Body of pancreas (tissue), 4 donors: ENCODE data around the gene DOCK4. TPM values are rescaled to one million over a fixed set of nuclear protein-coding genes. Genes with fewer than 3 reads are reported as not detected.
A peak's percentile ranks its signal among the peaks of the same experiment; 100 is the strongest.

Experiments used
- ATAC-seq: fragments of 150-250 bp; one replicate; pipeline ENCODE4 v1.9.1; 2016
- DNase-seq, 4 donors: peaks; one replicate each; pipeline ENCODE4 v3.0.0-alpha.2; 2019
- H3K27ac ChIP-seq, 4 donors: fragments of 200-600 bp; sonication (generic); 1 replicate in 3 of 4; 2 replicates in 1 of 4; pipeline versions ENCODE4 v1.5.1 to v1.6.1; 2016 to 2019; ENCODE audit warnings: mild to moderate bottlenecking in 1 of 4, mixed read lengths in 1 of 4, moderate library complexity in 1 of 4
- H3K27me3 ChIP-seq, 2 donors: fragments of 200-600 bp; sonication (generic); one replicate each; pipeline ENCODE4 v1.6.0; 2016; ENCODE audit warnings: mild to moderate bottlenecking in 1 of 2
- H3K36me3 ChIP-seq, 2 donors: fragments of 200-600 bp; sonication (generic); replicated peaks in 1 of 2; 2 replicates each; pipeline ENCODE4 v1.5.1; 2016; ENCODE audit warnings: low read depth in 2 of 2; ENCODE audit not compliant: insufficient read depth in 1 of 2
- H3K4me1 ChIP-seq: fragments of 200-600 bp; sonication (generic); one replicate; pipeline ENCODE4 v1.6.0; 2016
- H3K4me3 ChIP-seq, 2 donors: fragments of 200-600 bp; sonication (generic); 1 replicate in 1 of 2; 2 replicates in 1 of 2; pipeline ENCODE4 v1.5.1; 2016 to 2019
- H3K9me3 ChIP-seq, 3 donors: fragments of 200-600 bp; sonication (generic); 1 replicate in 2 of 3; 2 replicates in 1 of 3; pipeline ENCODE4 v1.5.1; 2016
- POLR2A ChIP-seq, 3 donors: fragments of 450-650 bp; IDR thresholded peaks; one replicate each; pipeline ENCODE4 v1.6.1; 2016; ENCODE audit warnings: antibody characterized with exemption in 3 of 3, mild to moderate bottlenecking in 2 of 3
- WGBS, 2 donors: methylation state at CpG; one replicate each; pipeline ENCODE4 v1.1.5; 2017; 5-methylcytosine and 5-hydroxymethylcytosine counted together
- intact Hi-C: fragments of 100-400 bp; cut with DNase I; formaldehyde crosslinking; loops from one replicate; pipeline ENCODE4 v1.15.1; 2023
- total RNA-seq, 2 donors: library from RNA; depleted of rRNA; stranded (reverse); fragments of >200 nt; gene quantifications; one replicate each; pipeline ENCODE4 v1.1.0, GENCODE V29; 2016
- TF ChIP-seq, protein P1 (sequence below), 7 experiments: fragments of 450-650 bp in 4 of 7; fragments of 200-600 bp in 3 of 7; sonication (generic) in 3 of 7; IDR thresholded peaks; one replicate each; pipeline ENCODE4 v1.5.1; 2016 to 2019; ENCODE audit warnings: antibody characterized with exemption in 7 of 7

The DOCK4 gene
- total RNA-seq, 2 donors from 2014 or later = 24.9 to 34.6 TPM

DNA sequence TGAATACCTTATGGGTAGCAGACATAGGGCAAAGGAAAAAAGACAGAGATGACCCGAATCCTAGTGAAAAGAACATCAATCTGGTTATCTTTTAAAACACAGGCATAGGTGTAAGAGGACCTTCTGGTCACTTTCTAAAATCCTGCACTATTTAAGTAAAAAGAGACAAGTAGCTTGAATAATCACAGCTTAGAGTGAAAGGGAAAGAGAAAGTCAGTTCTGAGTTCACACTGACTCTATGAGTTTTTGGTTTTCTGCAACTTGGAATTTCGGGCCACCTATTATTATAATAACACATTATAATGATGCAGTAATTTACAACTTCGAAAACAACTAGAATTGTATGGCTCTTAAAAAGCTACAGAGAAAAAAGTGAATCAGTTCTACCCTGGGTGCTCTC lies 247.8 kb downstream of the DOCK4 start:
- TF ChIP-seq POLR2A (IDR thresholded peaks at IDR 0.05) = no peak
- TF ChIP-seq, protein P1, sequence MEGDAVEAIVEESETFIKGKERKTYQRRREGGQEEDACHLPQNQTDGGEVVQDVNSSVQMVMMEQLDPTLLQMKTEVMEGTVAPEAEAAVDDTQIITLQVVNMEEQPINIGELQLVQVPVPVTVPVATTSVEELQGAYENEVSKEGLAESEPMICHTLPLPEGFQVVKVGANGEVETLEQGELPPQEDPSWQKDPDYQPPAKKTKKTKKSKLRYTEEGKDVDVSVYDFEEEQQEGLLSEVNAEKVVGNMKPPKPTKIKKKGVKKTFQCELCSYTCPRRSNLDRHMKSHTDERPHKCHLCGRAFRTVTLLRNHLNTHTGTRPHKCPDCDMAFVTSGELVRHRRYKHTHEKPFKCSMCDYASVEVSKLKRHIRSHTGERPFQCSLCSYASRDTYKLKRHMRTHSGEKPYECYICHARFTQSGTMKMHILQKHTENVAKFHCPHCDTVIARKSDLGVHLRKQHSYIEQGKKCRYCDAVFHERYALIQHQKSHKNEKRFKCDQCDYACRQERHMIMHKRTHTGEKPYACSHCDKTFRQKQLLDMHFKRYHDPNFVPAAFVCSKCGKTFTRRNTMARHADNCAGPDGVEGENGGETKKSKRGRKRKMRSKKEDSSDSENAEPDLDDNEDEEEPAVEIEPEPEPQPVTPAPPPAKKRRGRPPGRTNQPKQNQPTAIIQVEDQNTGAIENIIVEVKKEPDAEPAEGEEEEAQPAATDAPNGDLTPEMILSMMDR (IDR thresholded peaks at IDR 0.05) = no peak
- WGBS, 2 donors = 83 to 91% methylated on average over 3 of the region's 3 CpGs
- ATAC-seq (no peak), DNase-seq (no peak)
- Histone ChIP-seq H3K27ac (no peak overlapping the region), H3K36me3 (no peaks in the 10 kb centered on the region), H3K4me3 (no peak overlapping the region), H3K4me1 (no peaks in the 10 kb centered on the region), H3K9me3 (no peaks in the 10 kb centered on the region), H3K27me3 (no peaks in the 10 kb centered on the region)
- intact Hi-C loops = no loop called here

DNA sequence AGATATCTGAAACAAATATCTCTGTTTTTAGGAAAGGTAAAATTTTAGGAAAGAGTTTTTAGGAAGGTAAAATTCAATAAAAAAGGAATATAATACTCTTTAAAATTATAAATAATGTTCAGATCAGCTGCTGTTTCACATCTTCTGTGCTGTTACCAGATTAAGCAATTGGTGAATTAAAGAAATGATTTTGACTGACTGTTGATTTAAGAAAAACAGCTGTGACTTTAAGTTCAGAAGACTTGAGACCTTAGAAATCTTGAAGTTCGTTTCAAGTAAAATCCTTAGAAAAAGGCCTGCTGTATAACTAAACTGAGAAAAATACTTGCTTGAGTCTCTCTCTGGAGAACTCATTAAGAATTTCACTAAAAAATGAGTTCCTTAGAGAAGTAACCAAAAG lies 250.6 kb downstream of the DOCK4 start:
- Histone ChIP-seq H3K4me1 (no peaks in the 10 kb centered on the region), H3K36me3 (no peaks in the 10 kb centered on the region), H3K27ac (no peak overlapping the region), H3K27me3 (no peaks in the 10 kb centered on the region), H3K9me3 (no peaks in the 10 kb centered on the region), H3K4me3 (no peak overlapping the region)
- intact Hi-C loops = no loop called here
- DNase-seq (no peak), ATAC-seq (no peak)
- no peak for TF ChIP-seq POLR2A (IDR thresholded peaks at IDR 0.05)
- 50 to 54% methylated on average over 1 of the region's 1 CpG for WGBS, 2 donors

DNA sequence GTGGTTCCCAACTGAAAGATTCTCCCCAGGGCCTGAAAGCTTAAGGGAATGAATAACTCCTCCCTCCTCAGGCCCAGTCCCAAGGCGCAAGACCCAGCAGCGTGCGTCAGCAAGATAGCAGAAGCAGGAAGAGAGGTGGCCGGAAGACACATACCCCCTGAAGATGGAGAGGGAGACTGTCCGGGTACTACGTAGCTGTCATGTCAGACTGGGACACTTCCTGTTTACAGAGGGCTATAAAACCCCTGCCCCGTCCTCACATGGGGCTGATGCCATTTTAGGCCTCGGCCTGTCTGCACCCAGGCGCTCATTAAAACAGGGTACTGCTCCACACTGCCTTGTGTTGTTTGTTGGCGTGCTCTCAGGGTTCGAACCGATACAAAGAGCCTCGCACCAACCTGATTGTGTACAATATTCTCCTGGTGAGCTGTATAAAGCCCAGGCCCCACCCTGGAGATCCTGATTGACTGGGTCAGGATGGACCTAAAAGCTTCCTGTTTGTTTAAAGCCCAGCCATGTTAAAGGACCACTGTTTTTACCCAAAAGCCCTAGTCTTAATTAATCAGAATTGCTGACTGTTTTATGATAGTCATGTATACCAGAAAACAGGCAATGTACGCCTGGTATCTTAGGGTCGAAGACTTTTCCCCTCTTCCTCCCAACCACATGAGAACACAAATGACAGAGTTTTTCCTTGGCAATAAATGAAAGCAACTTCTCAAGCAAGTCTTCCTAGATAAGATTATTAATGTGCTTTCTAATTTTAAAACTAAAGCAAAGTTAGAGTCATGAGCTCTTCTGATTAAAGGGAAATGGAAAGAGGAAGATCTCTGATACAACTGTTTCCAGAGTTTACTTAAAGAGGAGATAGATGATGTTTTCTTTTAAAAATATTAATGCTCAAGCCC lies 251.5 kb downstream of the DOCK4 start:
- WGBS, 2 donors = 81 to 84% methylated on average over 15 of the region's 15 CpGs
- intact Hi-C loops = no loop called here
- DNase-seq = peak in 1 of 4 donors; percentile 13
- Histone ChIP-seq H3K27ac (peak overlapping the region in 1 of 4 donors; percentile 54), H3K4me3 (no peak overlapping the region), H3K27me3 (no peaks in the 10 kb centered on the region), H3K9me3 (no peaks in the 10 kb centered on the region), H3K36me3 (no peaks in the 10 kb centered on the region), H3K4me1 (no peaks in the 10 kb centered on the region)
- no peak for ATAC-seq
- TF ChIP-seq, protein P1 (IDR thresholded peaks at IDR 0.05) = no peak
- TF ChIP-seq POLR2A (IDR thresholded peaks at IDR 0.05) = no peak

DNA sequence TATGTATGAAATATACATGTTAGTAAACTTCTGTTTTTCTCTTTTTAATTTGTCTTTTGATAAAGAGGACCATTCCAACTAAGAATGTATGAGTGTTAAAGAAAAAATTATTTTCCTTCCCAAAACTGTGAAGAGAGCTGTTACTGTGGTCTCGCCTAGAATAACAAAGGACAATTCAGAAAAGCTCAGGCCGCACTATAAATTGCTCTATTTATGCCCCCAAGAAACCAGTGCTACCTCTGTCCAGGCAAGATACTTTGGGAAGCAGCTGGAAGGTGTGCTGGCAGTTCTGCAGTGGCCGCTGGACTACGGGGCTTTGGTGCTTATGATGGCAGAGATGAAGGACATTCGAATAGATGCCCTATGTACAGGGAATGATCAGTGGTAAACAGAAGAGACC lies 252.1 kb downstream of the DOCK4 start:
- H3K4me1 ChIP-seq = no peaks in the 10 kb centered on the region
- DNase-seq = no peak
- H3K36me3 ChIP-seq = no peaks in the 10 kb centered on the region
- WGBS, 2 donors = 95 to 98% methylated on average over 5 of the region's 5 CpGs
- H3K27ac ChIP-seq = no peak overlapping the region
- intact Hi-C loops = no loop called here
- TF ChIP-seq POLR2A (IDR thresholded peaks at IDR 0.05) = no peak
- TF ChIP-seq, protein P1 (IDR thresholded peaks at IDR 0.05) = no peak
- H3K4me3 ChIP-seq = no peak overlapping the region
- ATAC-seq = no peak
- no peaks in the 10 kb centered on the region for H3K27me3 ChIP-seq
- no peaks in the 10 kb centered on the region for H3K9me3 ChIP-seq

DNA sequence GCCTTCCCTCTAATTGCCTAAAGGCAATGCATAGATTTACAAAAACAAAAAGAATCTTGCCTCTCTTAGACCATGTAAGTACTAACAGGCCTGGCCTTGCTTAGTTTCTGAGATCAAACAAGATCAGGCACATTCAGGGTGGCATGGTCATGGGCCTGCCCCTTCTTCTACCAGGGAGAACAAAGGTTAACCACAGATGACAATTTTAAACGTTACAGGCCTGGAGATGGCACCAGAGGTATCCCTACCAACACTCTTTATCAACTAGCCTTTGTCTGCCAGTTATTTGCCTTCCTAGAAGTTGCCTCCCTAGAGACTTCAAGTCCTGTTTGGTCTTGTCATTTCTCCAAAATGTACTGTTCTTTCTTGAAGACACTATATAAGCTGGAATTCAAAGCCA lies 252.6 kb downstream of the DOCK4 start:
- ATAC-seq = no peak
- 0% methylated on average over 1 of the region's 1 CpG for WGBS, 2 donors
- H3K27ac ChIP-seq = no peak overlapping the region

More for the DNA sequence above, 252.6 kb downstream of the DOCK4 start:
- Histone ChIP-seq H3K4me3 (no peak overlapping the region), H3K27me3 (no peaks in the 10 kb centered on the region), H3K4me1 (no peaks in the 10 kb centered on the region), H3K36me3 (no peaks in the 10 kb centered on the region), H3K9me3 (no peaks in the 10 kb centered on the region)
- DNase-seq = no peak
- intact Hi-C loops = no loop called here
- TF ChIP-seq, protein P1 (IDR thresholded peaks at IDR 0.05) = peak in 3 of 7 experiments; percentile 4 to 11 (median 6)
- TF ChIP-seq POLR2A (IDR thresholded peaks at IDR 0.05) = no peak
